HepG2 (cell line): Measurements from ENCODE around the gene DNAJC18. TPM values are rescaled to one million over a fixed set of nuclear protein-coding genes. Genes with fewer than 3 reads are reported as not detected.

Source experiments
- ATAC-seq: fragments of 200-7000 bp; cut with Tn5 transposase; 3 replicates; pipeline ENCODE4 v1.9.1; 2020; ENCODE audit warnings: mild to moderate bottlenecking, moderate library complexity
- BruUV-seq: library from RNA; stranded (reverse); fragments of 400-500 nt; replicated peaks from 2 replicates; lab custom pipeline; 2021; lab: Mats Ljungman, UMichigan
- CTCF ChIA-PET: fragments of 300-600 bp; formaldehyde crosslinking; extraction: SDS; loops from one replicate; lab custom pipeline; 2021; ENCODE audit warnings: low total read pairs, inconsistent platforms, low intra/inter-chr PET ratio; lab: Yijun Ruan, JAX
- POLR2A ChIA-PET: fragments of 350-600 bp; sonication (Branson Sonifier 250); formaldehyde crosslinking; loops from one replicate; lab custom pipeline; 2020; ENCODE audit warnings: antibody characterized with exemption, inconsistent platforms; lab: Yijun Ruan, JAX
- DNase-seq: peaks from one replicate; pipeline ENCODE4 v3.0.0-alpha.2; 2015; ENCODE audit warnings: low spot score
- FAIRE-seq: peaks from 3 replicates; lab custom pipeline; 2011; peaks lifted over from hg19 to GRCh38; lab: Jason Lieb, UNC
- H2AFZ ChIP-seq: one replicate; pipeline ENCODE4 v1.6.1; 2011; ENCODE audit warnings: low read length, inconsistent platforms
- H3K27ac ChIP-seq: fragments of 300-600 bp; 3 replicates; pipeline ENCODE4 v1.8.0; 2011; ENCODE audit warnings: mixed run types, mild to moderate bottlenecking, mixed read lengths, low read length, inconsistent platforms; ENCODE audit not compliant: insufficient read depth; ENCODE audit errors: extremely low read length
- H3K27me3 ChIP-seq, 2 experiments: fragments of 200-600 bp in 1 of 2; 2 replicates in 1 of 2; 3 replicates in 1 of 2; pipeline versions ENCODE4 v1.6.0 to v1.8.0; 2011; ENCODE audit warnings: low read length in 2 of 2, mild to moderate bottlenecking in 2 of 2, moderate library complexity in 2 of 2, inconsistent platforms in 1 of 2; ENCODE audit not compliant: insufficient read depth in 2 of 2, control insufficient read depth in 1 of 2
- H3K36me3 ChIP-seq, 2 experiments: fragments of 200-600 bp in 1 of 2; replicated peaks in 1 of 2; 2 replicates in 1 of 2; 3 replicates in 1 of 2; pipeline versions ENCODE4 v1.5.1 to v1.8.0; 2011; ENCODE audit warnings: low read length in 2 of 2, inconsistent platforms in 1 of 2; ENCODE audit not compliant: insufficient read depth in 2 of 2, control insufficient read depth in 1 of 2
- H3K4me1 ChIP-seq: 2 replicates; pipeline ENCODE4 v1.5.1; 2012; ENCODE audit warnings: low read length, inconsistent platforms; ENCODE audit not compliant: insufficient read depth
- H3K4me2 ChIP-seq: 2 replicates; pipeline ENCODE4 v1.6.0; 2011; ENCODE audit warnings: low read depth, low read length, inconsistent platforms
- H3K4me3 ChIP-seq, 3 experiments: fragments of 200-600 bp in 1 of 3; sonication (generic), shearing (Covaris generic) in 1 of 3; replicated peaks in 1 of 3; 2 replicates each; pipeline ENCODE4 v1.5.1; 2011 to 2016; ENCODE audit warnings: low read length in 3 of 3, inconsistent platforms in 2 of 3, low read depth in 2 of 3, mild to moderate bottlenecking in 2 of 3, control low read depth in 1 of 3, mixed read lengths in 1 of 3; ENCODE audit not compliant: insufficient read depth in 1 of 3
- H3K79me2 ChIP-seq: one replicate; pipeline ENCODE4 v1.6.1; 2011; ENCODE audit warnings: low read length, inconsistent platforms; ENCODE audit not compliant: insufficient read depth
- H3K9ac ChIP-seq: 2 replicates; pipeline ENCODE4 v1.6.0; 2011; ENCODE audit warnings: mild to moderate bottlenecking, low read depth, low read length, inconsistent platforms; ENCODE audit not compliant: insufficient read depth
- H3K9me3 ChIP-seq: 2 replicates; pipeline ENCODE4 v1.5.1; 2012; ENCODE audit warnings: mild to moderate bottlenecking, low read length
- H4K20me1 ChIP-seq: 2 replicates; pipeline ENCODE4 v1.6.0; 2011; ENCODE audit warnings: inconsistent platforms, mild to moderate bottlenecking, low read length, moderate library complexity; ENCODE audit not compliant: insufficient read depth
- ADNP ChIP-seq: sonication (generic); formaldehyde crosslinking; IDR thresholded peaks from 2 replicates; pipeline ENCODE4 v1.4.0; 2020; ENCODE audit warnings: missing genetic modification reagents
- CENPBD1 ChIP-seq: sonication (generic); formaldehyde crosslinking; IDR thresholded peaks from 2 replicates; pipeline ENCODE4 v1.8.0; 2022; ENCODE audit warnings: missing genetic modification reagents, low read depth, mild to moderate bottlenecking, borderline replicate concordance
- GATAD2A ChIP-seq: IDR thresholded peaks from 2 replicates; pipeline ENCODE4 v1.6.1; 2016
- GZF1 ChIP-seq: sonication (generic); formaldehyde crosslinking; IDR thresholded peaks from 2 replicates; pipeline ENCODE4 v1.5.1; 2020; ENCODE audit warnings: mild to moderate bottlenecking, missing genetic modification reagents
- HOXA3 ChIP-seq: sonication (generic); formaldehyde crosslinking; IDR thresholded peaks from 2 replicates; pipeline ENCODE4 v1.5.0; 2020; ENCODE audit warnings: missing genetic modification reagents
- MTERF4 ChIP-seq: sonication (generic); formaldehyde crosslinking; IDR thresholded peaks from 2 replicates; pipeline ENCODE4 v1.8.0; 2023; ENCODE audit warnings: mild to moderate bottlenecking, missing genetic modification reagents
- NBN ChIP-seq: fragments of 450-650 bp; conservative IDR thresholded peaks from 2 replicates; pipeline ENCODE4 v1.6.1; 2017
- NR2F6 ChIP-seq, 2 experiments: IDR thresholded peaks; 2 replicates each; pipeline ENCODE4 v1.6.1; 2016; ENCODE audit warnings: antibody characterized with exemption in 1 of 2, mild to moderate bottlenecking in 1 of 2
- PTBP1 ChIP-seq: fragments of 200-400 bp; formaldehyde crosslinking; IDR thresholded peaks from 2 replicates; pipeline ENCODE4 v1.6.1; 2018; ENCODE audit warnings: low read length, low read depth; ENCODE audit not compliant: poor library complexity, severe bottlenecking
- TSC22D2 ChIP-seq: sonication (generic); formaldehyde crosslinking; IDR thresholded peaks from 2 replicates; pipeline ENCODE4 v1.5.1; 2020; ENCODE audit warnings: missing genetic modification reagents, mild to moderate bottlenecking, borderline replicate concordance
- YY1 ChIP-seq: IDR thresholded peaks from 2 replicates; pipeline ENCODE4 v1.6.1; 2011; ENCODE audit warnings: low read length, low read depth, moderate library complexity, mild to moderate bottlenecking; ENCODE audit not compliant: insufficient read depth, insufficient replicate concordance
- ZFYVE20 ChIP-seq: sonication (generic); formaldehyde crosslinking; IDR thresholded peaks from 2 replicates; pipeline ENCODE4 v1.8.0; 2023; ENCODE audit warnings: low read depth, mild to moderate bottlenecking, moderate library complexity, missing genetic modification reagents, borderline replicate concordance
- ZNF263 ChIP-seq: sonication (generic); formaldehyde crosslinking; IDR thresholded peaks from 2 replicates; pipeline ENCODE4 v1.4.0; 2020; ENCODE audit warnings: missing genetic modification reagents
- ZNF337 ChIP-seq: sonication (generic); formaldehyde crosslinking; IDR thresholded peaks from 2 replicates; pipeline ENCODE4 v1.5.1; 2020; ENCODE audit warnings: missing genetic modification reagents, low read depth, mild to moderate bottlenecking, borderline replicate concordance
- ZNF362 ChIP-seq: sonication (generic); formaldehyde crosslinking; IDR thresholded peaks from 2 replicates; pipeline ENCODE4 v1.4.0; 2020; ENCODE audit warnings: missing genetic modification reagents, mild to moderate bottlenecking, borderline replicate concordance
- ZNF549 ChIP-seq: sonication (generic); formaldehyde crosslinking; IDR thresholded peaks from 2 replicates; pipeline ENCODE4 v1.5.0; 2020; ENCODE audit warnings: missing genetic modification reagents
- ZNF605 ChIP-seq: sonication (generic); formaldehyde crosslinking; IDR thresholded peaks from 2 replicates; pipeline ENCODE4 v1.8.0; 2022; ENCODE audit warnings: mild to moderate bottlenecking, missing genetic modification reagents
- ZNF660 ChIP-seq: sonication (generic); formaldehyde crosslinking; IDR thresholded peaks from 2 replicates; pipeline ENCODE4 v1.5.1; 2020; ENCODE audit warnings: mild to moderate bottlenecking, low read depth, missing genetic modification reagents, borderline replicate concordance
- ZNF687 ChIP-seq: sonication (generic); formaldehyde crosslinking; IDR thresholded peaks from 2 replicates; pipeline ENCODE4 v1.5.1; 2020; ENCODE audit warnings: mild to moderate bottlenecking, missing genetic modification reagents, moderate library complexity
- ZSCAN9 ChIP-seq: IDR thresholded peaks from 2 replicates; pipeline ENCODE4 v1.6.1; 2016; ENCODE audit warnings: borderline replicate concordance
- WGBS: methylation state at CpG from one replicate; pipeline ENCODE4 v1.1.6; 2017; ENCODE audit warnings: low lambda C conversion rate; 5-methylcytosine and 5-hydroxymethylcytosine counted together
- in situ Hi-C: cut with HindIII; loops from 2 replicates; pipeline ENCODE4 v1.10.0; 2017; ENCODE audit warnings: low pct_unique_long_range_greater_than_20kb; ENCODE audit not compliant: extremely low pct_ligation_motif_present
- intact Hi-C: fragments of 100-400 bp; cut with micrococcal nuclease; formaldehyde crosslinking; loops from one replicate; pipeline ENCODE4 v1.10.0; 2022; ENCODE audit not compliant: unreplicated experiment
- polyA plus RNA-seq, 8 experiments: library from polyadenylated mRNA; depleted of rRNA in 3 of 8; stranded (reverse) in 7 of 8; unstranded in 1 of 8; fragments of >200 nt; fragmentation: Illumina TruSeq in 4 of 8; extraction: Trizol in 4 of 8; gene quantifications; 2 replicates each; pipeline versions ENCODE4 v1.2.1 to v1.2.3, GENCODE V29; 2011 to 2016; ENCODE audit warnings: low read depth in 4 of 8, missing spikeins in 1 of 8, mixed read lengths in 1 of 8; ENCODE audit not compliant: insufficient read depth in 1 of 8
- total RNA-seq, 5 experiments: library from RNA; depleted of rRNA; stranded (reverse); fragments of >200 nt; fragmentation: Illumina TruSeq; extraction: Trizol; gene quantifications; 2 replicates each; pipeline ENCODE4 v1.2.3, GENCODE V29; 2016; ENCODE audit warnings: low read depth in 1 of 5

Gene DNAJC18
- total and polyA plus RNA-seq, 2 of the 13 experiments (the other 11 are each of a cell fraction or from before 2014, with no cell fraction given) = 6.5 to 6.6 TPM

GRCh38 chr5:139382807-139383206, 56.5 kb downstream of the DNAJC18 start:
- Histone ChIP-seq H3K9me3 (no peaks in the 10 kb centered on the region), H3K4me2 (peak overlapping the region; percentile 92), H2AFZ (no peak overlapping the region), H3K9ac (peak overlapping the region; percentile 70), H3K27ac (peak overlapping the region; percentile 71), H3K79me2 (peaks cover 16% of the 10 kb centered on the region), H3K4me3 (peak overlapping the region; percentile 56 to 79 (median 76)), H3K27me3 (no peaks in the 10 kb centered on the region; a peak in 1 of 5 replicates), H3K4me1 (peaks cover 61% of the 10 kb centered on the region), H3K36me3 (no peaks in the 10 kb centered on the region; a peak in 1 of 5 replicates), H4K20me1 (no peaks in the 10 kb centered on the region)
- ChIA-PET CTCF (no interaction called here), POLR2A (interaction anchor here (1.0 to 1.7 kb wide), 5 partner anchors 8 to 41 kb away, joined by 3 to 8 read pairs (median 6); partner anchors contain the start of genes PAIP2 and SPATA24)
- DNase-seq (no peak), ATAC-seq (no peak), FAIRE-seq (no peak)
- intact Hi-C loops = no loop called here
- TSS peak; percentile 58 for BruUV-seq
- 0% methylated on average over 2 of the region's 3 CpGs for WGBS
- in situ Hi-C loops = no loop called here
- no peak for TF ChIP-seq ZNF549 (CRISPR knock-in tag)
- no peak for TF ChIP-seq GATAD2A (CRISPR knock-in tag)
- no peak for TF ChIP-seq GZF1 (CRISPR knock-in tag)
- no peak for TF ChIP-seq ZSCAN9 (CRISPR knock-in tag)
- no peak for TF ChIP-seq ZNF362 (CRISPR knock-in tag)
- no peak for TF ChIP-seq MTERF4 (CRISPR knock-in tag)
- TF ChIP-seq ZFYVE20 = no peak
- peak; percentile 13 for TF ChIP-seq YY1
- 0 out of 2 replicates have a peak, but pooled peaks have one; percentile 7 for TF ChIP-seq ZNF605 (CRISPR knock-in tag)
- TF ChIP-seq CENPBD1 (CRISPR knock-in tag) = no peak
- TF ChIP-seq ZNF337 (CRISPR knock-in tag) = no peak
- no peak for TF ChIP-seq PTBP1
- TF ChIP-seq NR2F6 (IDR thresholded peaks at IDR 0.05) = no peak
- no peak for TF ChIP-seq NR2F6 (CRISPR knock-in tag; IDR thresholded peaks at IDR 0.05)
- TF ChIP-seq ZNF660 = no peak
- no peak for TF ChIP-seq ADNP (CRISPR knock-in tag)
- TF ChIP-seq NBN = no peak
- TF ChIP-seq TSC22D2 (CRISPR knock-in tag) = no peak
- no peak for TF ChIP-seq HOXA3 (CRISPR knock-in tag)
- TF ChIP-seq ZNF687 (CRISPR knock-in tag) = peak; percentile 4; the same call in 1 of the 2 replicates
- TF ChIP-seq ZNF263 (CRISPR knock-in tag) = no peak
